HUDEP-2 (cell line): Measurements from ENCODE around the gene ADAM8.

Experiments used
- DNase-seq, 76 experiments: peaks; one replicate each; lab custom pipeline; 2025; ENCODE audit not compliant: unreplicated experiment in 76 of 76; lab: John Stamatoyannopoulos, UW

ADAM8 gene

DNA sequence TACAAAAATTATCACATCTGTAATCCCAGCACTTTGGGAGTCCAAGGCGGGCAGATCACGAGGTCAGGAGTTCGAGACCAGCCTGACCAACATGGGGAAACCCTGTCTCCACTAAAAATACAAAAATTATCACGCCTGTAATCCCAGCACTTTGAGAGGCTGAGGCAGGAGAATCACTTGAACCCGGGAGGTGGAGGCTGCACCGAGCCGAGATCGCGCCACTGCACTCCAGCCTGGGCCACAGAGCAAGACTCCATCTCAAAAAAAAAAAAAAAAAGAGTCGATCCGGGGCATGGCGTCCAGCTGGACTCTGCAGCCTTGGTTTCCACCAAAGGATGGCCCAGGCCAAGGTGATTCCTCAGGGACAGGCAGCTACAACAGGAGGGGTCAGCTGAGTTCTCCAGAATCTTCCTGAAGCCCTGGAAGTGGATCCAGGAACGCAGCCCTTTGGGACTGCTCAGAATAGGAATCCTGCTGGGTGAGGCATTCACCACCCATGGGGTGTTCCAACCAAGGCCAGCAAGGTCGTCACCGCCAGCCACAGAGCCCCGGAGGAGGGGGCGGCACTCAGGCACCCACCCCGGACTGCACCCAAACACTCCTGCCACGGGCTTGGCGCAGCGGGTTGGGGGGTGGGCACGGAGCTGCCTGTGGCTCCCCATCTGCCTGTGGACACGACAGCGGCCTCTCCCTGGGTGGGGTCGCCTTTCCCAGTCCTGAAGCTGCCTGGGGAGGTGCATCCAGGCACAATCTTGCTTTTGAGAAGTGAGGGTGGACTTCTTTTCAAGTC, 58.7 kb downstream of the ADAM8 start:
- DNase-seq = no peak

DNA sequence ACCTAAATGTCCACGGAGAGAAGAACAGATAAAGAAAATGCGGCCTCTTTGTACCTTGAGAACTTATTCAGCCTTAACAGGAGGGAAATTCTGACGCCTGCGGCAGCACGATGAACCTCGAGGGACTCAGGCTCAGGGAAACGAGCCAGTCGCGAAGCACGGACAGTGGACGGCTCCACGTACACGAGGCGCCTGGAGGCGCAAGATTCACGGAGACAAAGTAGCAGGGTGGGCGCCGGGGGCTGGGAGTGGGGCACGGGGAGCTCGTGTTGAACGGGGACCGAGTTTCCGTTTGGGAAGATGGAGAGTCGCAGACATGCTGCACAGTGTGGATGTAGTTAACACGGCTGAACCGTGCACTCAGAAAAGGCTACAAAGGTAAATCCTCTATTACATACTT, 59.9 kb downstream of the ADAM8 start:
- no peak for DNase-seq

DNA sequence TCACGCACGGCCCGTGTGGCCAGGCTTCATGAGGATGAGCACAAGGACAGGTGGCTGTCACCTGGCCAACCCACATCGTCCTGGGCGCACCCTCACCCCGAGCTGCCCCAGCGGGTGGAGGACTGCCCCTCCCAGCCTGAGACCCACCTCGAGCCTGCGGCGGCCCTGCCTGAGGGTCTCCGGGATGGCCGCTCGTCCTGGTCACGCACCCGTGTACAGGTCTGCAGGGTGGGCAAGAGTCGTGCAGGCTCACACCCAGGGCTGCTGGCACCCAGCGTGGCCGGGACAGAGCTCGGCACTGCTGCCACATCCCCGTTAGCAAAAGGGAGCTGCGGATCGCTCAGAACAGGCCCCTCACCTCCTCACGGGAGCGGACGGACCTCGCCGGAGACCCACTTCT, 61.1 kb downstream of the ADAM8 start:
- no peak for DNase-seq

DNA sequence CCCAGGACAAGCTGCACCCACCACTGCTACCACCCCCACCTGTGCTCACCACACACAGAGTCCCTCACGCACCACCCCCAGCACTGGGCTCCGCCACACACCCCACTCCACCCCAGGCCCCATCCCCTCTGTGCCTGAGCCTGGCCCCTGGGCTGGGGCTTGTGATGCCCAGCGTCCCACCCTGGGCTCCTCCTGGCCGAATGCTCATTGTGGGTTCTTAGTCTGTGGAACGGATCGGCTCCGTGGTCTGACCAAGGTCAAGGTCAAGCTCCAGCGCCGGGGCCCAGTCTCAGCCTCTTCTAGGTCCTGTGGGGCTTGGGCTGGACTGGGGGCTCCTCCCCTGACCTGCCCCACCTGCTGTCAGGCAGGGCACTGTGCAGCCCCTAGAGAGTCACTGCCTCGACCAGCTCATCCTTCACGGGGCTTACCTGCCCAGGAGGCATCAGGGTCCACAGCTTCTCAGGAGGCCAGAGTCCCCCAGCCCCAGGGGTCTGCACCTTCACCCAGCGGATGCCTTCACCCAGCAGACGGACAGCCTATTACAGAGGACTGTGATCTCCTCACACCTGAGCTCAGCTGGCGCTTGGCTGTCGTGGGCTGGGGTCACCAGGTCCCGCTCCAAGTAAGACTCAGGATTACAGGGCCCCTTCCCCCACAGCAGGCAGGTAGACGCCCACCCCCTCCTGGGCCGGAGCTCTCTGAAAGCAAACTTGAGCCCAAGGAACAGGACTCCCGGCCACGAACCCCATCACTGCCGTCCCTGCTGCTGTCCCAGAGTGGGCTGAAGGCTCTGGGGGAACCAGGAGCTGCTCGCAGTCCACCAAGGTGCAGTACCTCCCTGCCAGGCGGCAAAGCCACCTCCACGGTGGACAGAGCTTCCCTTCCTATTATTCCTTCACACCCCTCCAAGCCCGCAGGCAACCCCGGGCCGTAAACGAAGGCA, 61.9 kb downstream of the ADAM8 start:
- no peak for DNase-seq

DNA sequence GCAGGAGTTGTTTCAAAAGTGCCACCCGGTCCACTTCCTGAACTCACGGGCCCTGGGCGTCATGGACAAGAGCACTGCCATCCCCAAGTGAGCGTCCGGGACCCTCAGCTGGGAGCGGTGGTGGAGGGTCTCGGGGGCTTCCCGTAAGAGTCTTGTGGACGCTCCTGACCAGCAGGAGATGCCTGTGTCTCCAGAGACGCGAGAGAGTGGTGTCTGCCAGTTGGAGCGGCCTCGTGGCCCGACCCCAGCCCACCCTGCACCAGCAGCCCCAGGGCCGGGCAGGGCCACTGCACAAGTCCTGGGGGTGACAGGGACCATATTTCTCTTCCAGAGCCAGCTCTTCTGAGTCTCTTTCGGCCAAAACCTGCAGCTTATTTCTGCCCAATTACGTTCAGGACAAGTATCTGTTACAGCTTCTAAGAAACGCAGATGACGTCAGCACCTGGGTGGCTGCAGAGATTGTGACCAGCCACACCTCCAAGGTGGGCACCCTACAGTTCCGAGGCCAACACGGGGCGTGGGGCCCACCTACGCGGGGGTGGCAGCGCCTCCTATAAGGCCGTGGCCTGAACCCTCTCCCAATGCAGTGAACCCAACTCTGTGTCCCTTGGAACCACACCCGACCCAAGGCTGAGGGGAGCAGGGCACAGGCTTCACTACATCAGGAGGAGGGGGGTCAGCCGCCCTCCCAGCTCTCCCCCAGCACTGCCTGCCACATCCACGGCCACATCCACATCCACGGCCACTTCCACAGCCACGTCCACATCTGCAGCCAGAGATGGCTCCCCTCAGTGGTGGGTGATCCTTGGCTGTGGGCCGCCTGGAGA, 62.8 kb downstream of the ADAM8 start:
- no peak for DNase-seq

GRCh38 chr10:133212853-133213494, 63.7 kb downstream of the ADAM8 start:
- DNase-seq = no peak
